ENCODE data around the gene DLG2. TPM values are rescaled to one million over a fixed set of nuclear protein-coding genes. Genes with fewer than 3 reads are reported as not detected.

The DLG2 gene
- total RNA-seq, 4 donors from 2014 or later: 11.0 to 34.2 (median 19.8) TPM

DNA sequence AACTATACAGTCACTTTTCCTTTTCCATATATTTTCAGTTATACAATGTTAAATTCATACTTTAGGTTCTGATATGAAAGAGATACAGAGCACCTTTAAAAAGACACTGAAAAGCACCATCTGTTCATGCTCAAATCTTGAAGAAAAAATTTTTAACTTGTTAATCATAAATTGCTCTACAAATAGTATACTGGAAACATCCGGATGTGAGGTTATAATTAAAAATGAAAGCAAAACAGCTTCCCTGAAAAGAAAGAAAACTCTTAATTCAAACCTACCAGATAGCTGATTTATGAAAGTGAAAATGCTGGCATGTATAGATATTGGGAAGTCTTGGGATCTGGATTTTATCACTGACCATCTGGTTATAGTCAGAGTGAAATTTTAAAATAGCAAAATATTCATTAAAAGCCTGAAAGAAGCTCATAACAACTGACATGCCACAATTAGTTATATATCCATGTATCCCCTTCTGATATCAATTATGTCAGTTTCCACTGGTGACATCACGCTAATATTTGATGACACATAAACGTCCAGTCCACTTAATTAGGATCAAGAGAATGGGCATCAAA, 740.0 kb downstream of the DLG2 start:
- H3K27ac ChIP-seq: no peak overlapping the region
- no peak for ATAC-seq

GRCh38 chr11:84886344-84886743, 740.8 kb downstream of the DLG2 start:
- WGBS, 2 donors (ENCODE audit: low coverage in 1 of 2): 0% methylated on average over 1 of the region's 1 CpG
- peaks cover 0 to 7% (median 0%) of the 10 kb centered on the region in 3 donors for H3K4me1 ChIP-seq
- no peak overlapping the region for H3K4me3 ChIP-seq
- H3K36me3 ChIP-seq: no peaks in the 10 kb centered on the region
- no peaks in the 10 kb centered on the region for H3K27me3 ChIP-seq
- ATAC-seq: no peak
- no peak overlapping the region for H3K27ac ChIP-seq
- TF ChIP-seq POLR2AphosphoS5 (IDR thresholded peaks at IDR 0.05): no peak
- TF ChIP-seq POLR2A (IDR thresholded peaks at IDR 0.05): no peak
- TF ChIP-seq, protein P1, sequence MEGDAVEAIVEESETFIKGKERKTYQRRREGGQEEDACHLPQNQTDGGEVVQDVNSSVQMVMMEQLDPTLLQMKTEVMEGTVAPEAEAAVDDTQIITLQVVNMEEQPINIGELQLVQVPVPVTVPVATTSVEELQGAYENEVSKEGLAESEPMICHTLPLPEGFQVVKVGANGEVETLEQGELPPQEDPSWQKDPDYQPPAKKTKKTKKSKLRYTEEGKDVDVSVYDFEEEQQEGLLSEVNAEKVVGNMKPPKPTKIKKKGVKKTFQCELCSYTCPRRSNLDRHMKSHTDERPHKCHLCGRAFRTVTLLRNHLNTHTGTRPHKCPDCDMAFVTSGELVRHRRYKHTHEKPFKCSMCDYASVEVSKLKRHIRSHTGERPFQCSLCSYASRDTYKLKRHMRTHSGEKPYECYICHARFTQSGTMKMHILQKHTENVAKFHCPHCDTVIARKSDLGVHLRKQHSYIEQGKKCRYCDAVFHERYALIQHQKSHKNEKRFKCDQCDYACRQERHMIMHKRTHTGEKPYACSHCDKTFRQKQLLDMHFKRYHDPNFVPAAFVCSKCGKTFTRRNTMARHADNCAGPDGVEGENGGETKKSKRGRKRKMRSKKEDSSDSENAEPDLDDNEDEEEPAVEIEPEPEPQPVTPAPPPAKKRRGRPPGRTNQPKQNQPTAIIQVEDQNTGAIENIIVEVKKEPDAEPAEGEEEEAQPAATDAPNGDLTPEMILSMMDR (IDR thresholded peaks at IDR 0.05): no peak
- no peak for TF ChIP-seq EP300 (IDR thresholded peaks at IDR 0.05)
- H3K9me3 ChIP-seq: peaks cover 0 to 3% (median 0%) of the 10 kb centered on the region in 3 donors

More for the DNA sequence above, 740.0 kb downstream of the DLG2 start:
- Histone ChIP-seq H3K4me3 (no peak overlapping the region), H3K36me3 (no peaks in the 10 kb centered on the region), H3K9me3 (peaks cover 0 to 3% (median 0%) of the 10 kb centered on the region in 3 donors), H3K27me3 (no peaks in the 10 kb centered on the region), H3K4me1 (peaks cover 0 to 7% (median 0%) of the 10 kb centered on the region in 3 donors)
- WGBS, 2 donors (ENCODE audit: low coverage in 1 of 2): 26 to 38% methylated on average over 3 of the region's 3 CpGs
- TF ChIP-seq, protein P1 (IDR thresholded peaks at IDR 0.05): no peak
- no peak for TF ChIP-seq EP300 (IDR thresholded peaks at IDR 0.05)
- no peak for TF ChIP-seq POLR2AphosphoS5 (IDR thresholded peaks at IDR 0.05)

- 79 to 92% methylated on average over 2 of the region's 2 CpGs for WGBS, 2 donors (ENCODE audit: low coverage in 1 of 2)
- ATAC-seq: no peak
- Histone ChIP-seq H3K4me1 (peaks cover 0 to 7% (median 0%) of the 10 kb centered on the region in 3 donors), H3K36me3 (no peaks in the 10 kb centered on the region), H3K27me3 (no peaks in the 10 kb centered on the region), H3K4me3 (no peak overlapping the region), H3K9me3 (peaks cover 0 to 3% (median 0%) of the 10 kb centered on the region in 3 donors), H3K27ac (no peak overlapping the region)
- TF ChIP-seq POLR2AphosphoS5 (IDR thresholded peaks at IDR 0.05) (no peak), POLR2A (IDR thresholded peaks at IDR 0.05) (no peak), EP300 (IDR thresholded peaks at IDR 0.05) (no peak)
- TF ChIP-seq, protein P1 (IDR thresholded peaks at IDR 0.05): no peak
Measured at GRCh38 chr11:84884836-84885235, 742.3 kb downstream of the DLG2 start.

GRCh38 chr11:84882056-84882455, 745.1 kb downstream of the DLG2 start:
- no peak for ATAC-seq
- H3K36me3 ChIP-seq: no peaks in the 10 kb centered on the region
- peaks cover 0 to 7% (median 0%) of the 10 kb centered on the region in 3 donors for H3K4me1 ChIP-seq
- no peaks in the 10 kb centered on the region for H3K27me3 ChIP-seq
- H3K9me3 ChIP-seq: peaks cover 0 to 1% (median 0%) of the 10 kb centered on the region in 3 donors
- no peak overlapping the region for H3K27ac ChIP-seq
- no peak for TF ChIP-seq POLR2AphosphoS5 (IDR thresholded peaks at IDR 0.05)
- TF ChIP-seq, protein P1 (IDR thresholded peaks at IDR 0.05): no peak
- TF ChIP-seq EP300 (IDR thresholded peaks at IDR 0.05): no peak
- no peak for TF ChIP-seq POLR2A (IDR thresholded peaks at IDR 0.05)
- 60 to 63% methylated on average over 2 of the region's 2 CpGs for WGBS, 2 donors (ENCODE audit: low coverage in 1 of 2)
- H3K4me3 ChIP-seq: no peak overlapping the region

GRCh38 chr11:84871116-84871515, 756.0 kb downstream of the DLG2 start:
- peaks cover 0 to under 1% (median 0%) of the 10 kb centered on the region in 3 donors for H3K4me1 ChIP-seq
- WGBS, 2 donors (ENCODE audit: low coverage in 1 of 2): 92 to 95% methylated on average over 2 of the region's 2 CpGs
- no peaks in the 10 kb centered on the region for H3K9me3 ChIP-seq
- no peaks in the 10 kb centered on the region for H3K36me3 ChIP-seq
- TF ChIP-seq POLR2AphosphoS5 (IDR thresholded peaks at IDR 0.05) (no peak), EP300 (IDR thresholded peaks at IDR 0.05) (no peak), POLR2A (IDR thresholded peaks at IDR 0.05) (no peak)
- TF ChIP-seq, protein P1 (IDR thresholded peaks at IDR 0.05): no peak
- H3K4me3 ChIP-seq: no peak overlapping the region
- H3K27me3 ChIP-seq: no peaks in the 10 kb centered on the region
- no peak for ATAC-seq
- H3K27ac ChIP-seq: no peak overlapping the region
